Heart left ventricle (tissue), 16 donors: ENCODE measurements around the gene ASPDH. TPM values are rescaled to one million over a fixed set of nuclear protein-coding genes. Genes with fewer than 3 reads are reported as not detected.
A peak's percentile ranks its signal among the peaks of the same experiment; 100 is the strongest.
"Not testable (repeated sequence)": the region's sequence is repeated elsewhere in the genome, so short reads cannot be mapped to it uniquely, and the experiment has no call there.

Experiments
- ATAC-seq, 4 donors: fragments of 200-7000 bp; cut with Tn5 transposase; one replicate each; pipeline ENCODE4 v1.9.1; 2020 to 2022; ENCODE audit warnings: moderate library complexity in 4 of 4, mild to moderate bottlenecking in 3 of 4, moderate number of reproducible peaks in 1 of 4
- DNase-seq, 5 donors: peaks; one replicate each; pipeline ENCODE4 v3.0.0-alpha.2; 2020
- H3K27ac ChIP-seq, 12 donors: fragments of 200-600 bp; sonication (generic) in 4 of 12; one replicate each; pipeline versions ENCODE4 v1.5.0 to v1.8.0; 2016 to 2022; ENCODE audit warnings: mild to moderate bottlenecking in 2 of 12
- H3K27me3 ChIP-seq, 9 donors: fragments of 200-600 bp; sonication (generic) in 2 of 9; one replicate each; pipeline versions ENCODE4 v1.5.1 to v1.8.0; 2016 to 2022; ENCODE audit warnings: mild to moderate bottlenecking in 3 of 9
- H3K36me3 ChIP-seq, 9 donors: fragments of 200-600 bp; sonication (generic) in 2 of 9; one replicate each; pipeline versions ENCODE4 v1.5.0 to v1.8.0; 2018 to 2022; ENCODE audit warnings: mild to moderate bottlenecking in 2 of 9
- H3K4me1 ChIP-seq, 12 donors: fragments of 200-600 bp; sonication (generic) in 4 of 12; one replicate each; pipeline versions ENCODE4 v1.5.0 to v1.8.0; 2016 to 2022; ENCODE audit warnings: mild to moderate bottlenecking in 3 of 12
- H3K4me3 ChIP-seq, 12 donors: fragments of 200-600 bp; sonication (generic) in 4 of 12; one replicate each; pipeline versions ENCODE4 v1.5.0 to v1.8.0; 2017 to 2022; ENCODE audit warnings: mild to moderate bottlenecking in 9 of 12, moderate library complexity in 4 of 12
- H3K9me3 ChIP-seq, 12 donors: fragments of 200-600 bp; sonication (generic) in 4 of 12; one replicate each; pipeline versions ENCODE4 v1.5.0 to v1.8.0; 2016 to 2022; ENCODE audit warnings: mild to moderate bottlenecking in 1 of 12
- CTCF ChIP-seq, 12 donors: fragments of 200-600 bp; sonication (generic) in 4 of 12; IDR thresholded peaks; one replicate each; pipeline versions ENCODE4 v1.5.0 to v1.8.0; 2018 to 2022; ENCODE audit warnings: antibody characterized with exemption in 12 of 12, mild to moderate bottlenecking in 5 of 12
- POLR2A ChIP-seq, 2 donors: fragments of 450-650 bp; IDR thresholded peaks; one replicate each; pipeline ENCODE4 v1.6.1; 2017; ENCODE audit warnings: antibody characterized with exemption in 2 of 2, mild to moderate bottlenecking in 2 of 2, moderate library complexity in 2 of 2
- WGBS, 4 donors: extraction: QIAGEN DNeasy Blood & Tissue Kit in 2 of 4; methylation state at CpG; one replicate each; pipeline versions ENCODE4 v1.1.5 to v1.1.7; 2013 to 2018; 5-methylcytosine and 5-hydroxymethylcytosine counted together
- intact Hi-C, 10 donors: fragments of 100-400 bp; cut with DNase I; formaldehyde crosslinking; loops; one replicate each; pipeline versions ENCODE4 v1.11.1 to v1.14.2; 2022
- polyA plus RNA-seq, 2 donors: library from polyadenylated mRNA; stranded (reverse); fragments of 200-250 nt; gene quantifications; one replicate each; pipeline ENCODE4 v1.2.3, GENCODE V29; 2013
- total RNA-seq, 9 donors: library from RNA; depleted of rRNA in 2 of 9; stranded (reverse); fragments of >200 nt in 2 of 9; fragmentation: NEBNext Ultra II Directional in 3 of 9; extraction: Animal tissue kit (Norgen Biotek cat#: 25700) in 3 of 9; gene quantifications; one replicate each; pipeline versions ENCODE4 v1.1.0 to v1.2.4, GENCODE V29; 2016 to 2023
- donor health status: ischemic (EF 13 %, LVEDD 7.1; RV severe dilation, severe dysfunction).
- donor health status: healthy with polysubstance abuse.
- donor health status: DM: no; HTN: yes; CAD: no.
- donor health status: DM: no; HTN: no; CAD: no.
- donor health status: ischemic (EF 25% LVEDD 6.9; RV normal size, moderate dysfunction).
- donor health status: ischemic (EF 25% LVEDD 5.7; RV mildly dilated, moderate dysfunction).
- donor health status: healthy.
- donor health status: DM: yes; HTN: yes; CAD: no.
- donor health status: ischemic (EF 35%, LVEDD 5.7; RV mildly dilated, moderate dysfunction).
- donor health status: nonischemic (EF 11% LVEDD 7.7; RV severe dilation, severe dysfunction).
- donor health status: DM: yes; HTN: yes; CAD: no.
- donor health status: PGD.
- donor health status: ischemic (EF 29% LVEDD 5.4; RV normal size, mild dysfunction).
- donor health status: nonischemic (EF 23%, LVEDD 6.1; RV moderate dilation, normal function).

Gene ASPDH
- total and polyA plus RNA-seq, 11 donors, result not detected

- peaks cover 0 to 9% (median 0%) of the 10 kb centered on the region in 9 donors for H3K27me3 ChIP-seq
- intact Hi-C loops, result loop anchor here in 2 of 10 donors (5.0 to 10.0 kb wide), 2 partner anchors 249 to 382 kb away; partner anchors contain the start of gene KLK4 (in 1 of the 2)
- no peak overlapping the region for H3K4me3 ChIP-seq
- no peak for DNase-seq
- peaks cover 0 to 16% (median 9%) of the 10 kb centered on the region in 12 donors for H3K9me3 ChIP-seq
- WGBS, 4 donors, result 90 to 95% (median 92%) methylated on average over 4 of the region's 4 CpGs
- TF ChIP-seq CTCF (IDR thresholded peaks at IDR 0.05) (no peak), POLR2A (IDR thresholded peaks at IDR 0.05) (no peak)
- no peak for ATAC-seq
- no peaks in the 10 kb centered on the region for H3K36me3 ChIP-seq
- no peak overlapping the region for H3K27ac ChIP-seq
- peaks cover 0 to 3% (median 0%) of the 10 kb centered on the region in 12 donors for H3K4me1 ChIP-seq
Measured at GRCh38 chr19:50532952-50533351, 19.2 kb upstream of the ASPDH start.

GRCh38 chr19:50531171-50531612 lies 17.5 kb upstream of the ASPDH start:
- intact Hi-C loops, result loop anchor here in 2 of 10 donors (5.0 to 10.0 kb wide), 2 partner anchors 251 to 384 kb away; partner anchors contain the start of gene KLK4 (in 1 of the 2)

GRCh38 chr19:50528052-50528451 lies 14.3 kb upstream of the ASPDH start:
- peaks cover 0 to 10% (median 4%) of the 10 kb centered on the region in 12 donors for H3K9me3 ChIP-seq
- H3K27me3 ChIP-seq, intact Hi-C loops, H3K36me3 ChIP-seq, DNase-seq, H3K27ac ChIP-seq, ATAC-seq, H3K4me3 ChIP-seq, H3K4me1 ChIP-seq: not testable (repeated sequence)
- 91 to 98% (median 97%) methylated on average over 3 of the region's 3 CpGs for WGBS, 4 donors

More at GRCh38 chr19:50531171-50531612, 17.5 kb upstream of the ASPDH start:
- no peak for ATAC-seq
- Histone ChIP-seq H3K27me3 (peaks cover 0 to 9% (median 0%) of the 10 kb centered on the region in 9 donors), H3K4me3 (no peak overlapping the region), H3K27ac (no peak overlapping the region), H3K36me3 (no peaks in the 10 kb centered on the region), H3K4me1 (no peaks in the 10 kb centered on the region), H3K9me3 (peaks cover 0 to 16% (median 9%) of the 10 kb centered on the region in 12 donors)
- WGBS, 4 donors, result 55 to 79% (median 67%) methylated on average over 13 to 14 of the region's 14 CpGs
- TF ChIP-seq CTCF (IDR thresholded peaks at IDR 0.05) (no peak), POLR2A (IDR thresholded peaks at IDR 0.05) (no peak)
- DNase-seq, result no peak

- TF ChIP-seq POLR2A (IDR thresholded peaks at IDR 0.05) (no peak), CTCF (IDR thresholded peaks at IDR 0.05) (no peak)
- whole genome bisulfite sequencing, 4 donors, result 86 to 89% (median 87%) methylated on average over 8 to 10 of the region's 10 CpGs
- Histone ChIP-seq H3K27ac (no peak overlapping the region), H3K4me1 (no peaks in the 10 kb centered on the region), H3K27me3 (no peaks in the 10 kb centered on the region), H3K4me3 (no peak overlapping the region), H3K36me3 (no peaks in the 10 kb centered on the region), H3K9me3 (no peaks in the 10 kb centered on the region)
- peak in 1 of 5 donors; percentile 24 for DNase-seq
- no peak for ATAC-seq
- intact Hi-C loops, result no loop called here
Measured at GRCh38 chr19:50522881-50523280, 9.2 kb upstream of the ASPDH start.
